ENCODE measurements around the gene ZCWPW1. TPM values are rescaled to one million over a fixed set of nuclear protein-coding genes. Genes with fewer than 3 reads are reported as not detected.

ZCWPW1 gene
- total RNA-seq, 1 donor from 2014 or later: 6.1 TPM

DNA sequence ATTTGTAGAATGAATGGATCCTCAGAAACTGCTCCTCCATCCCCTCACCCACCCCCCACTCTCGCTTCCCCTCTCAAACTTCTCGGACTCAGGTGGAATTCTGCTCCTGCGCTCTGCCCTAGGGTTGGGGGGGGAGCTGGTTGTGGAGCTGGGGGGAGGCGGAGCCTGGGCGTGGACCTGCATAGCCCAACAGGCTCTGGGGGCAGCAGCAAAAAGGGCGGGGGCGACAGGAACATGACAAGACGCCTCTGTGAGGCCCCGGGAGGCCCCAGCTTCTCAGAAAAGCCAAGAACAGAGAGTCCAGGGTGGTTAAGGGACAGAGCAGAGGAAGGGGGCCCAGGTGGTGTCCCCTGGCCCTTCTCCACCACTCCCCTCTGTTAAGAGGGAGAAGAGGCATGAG lies 47.0 kb upstream of the ZCWPW1 start:
- H3K4me3 Mint-ChIP-seq: peak overlapping the region; percentile 66
- TF ChIP-seq, protein P1, sequence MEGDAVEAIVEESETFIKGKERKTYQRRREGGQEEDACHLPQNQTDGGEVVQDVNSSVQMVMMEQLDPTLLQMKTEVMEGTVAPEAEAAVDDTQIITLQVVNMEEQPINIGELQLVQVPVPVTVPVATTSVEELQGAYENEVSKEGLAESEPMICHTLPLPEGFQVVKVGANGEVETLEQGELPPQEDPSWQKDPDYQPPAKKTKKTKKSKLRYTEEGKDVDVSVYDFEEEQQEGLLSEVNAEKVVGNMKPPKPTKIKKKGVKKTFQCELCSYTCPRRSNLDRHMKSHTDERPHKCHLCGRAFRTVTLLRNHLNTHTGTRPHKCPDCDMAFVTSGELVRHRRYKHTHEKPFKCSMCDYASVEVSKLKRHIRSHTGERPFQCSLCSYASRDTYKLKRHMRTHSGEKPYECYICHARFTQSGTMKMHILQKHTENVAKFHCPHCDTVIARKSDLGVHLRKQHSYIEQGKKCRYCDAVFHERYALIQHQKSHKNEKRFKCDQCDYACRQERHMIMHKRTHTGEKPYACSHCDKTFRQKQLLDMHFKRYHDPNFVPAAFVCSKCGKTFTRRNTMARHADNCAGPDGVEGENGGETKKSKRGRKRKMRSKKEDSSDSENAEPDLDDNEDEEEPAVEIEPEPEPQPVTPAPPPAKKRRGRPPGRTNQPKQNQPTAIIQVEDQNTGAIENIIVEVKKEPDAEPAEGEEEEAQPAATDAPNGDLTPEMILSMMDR (IDR thresholded peaks at IDR 0.05; ENCODE audit: unreplicated experiment): no peak
- peaks cover 24% of the 10 kb centered on the region for H3K4me1 Mint-ChIP-seq
- no peaks in the 10 kb centered on the region for H3K27me3 Mint-ChIP-seq (ENCODE audit: low read depth)
- peak overlapping the region; percentile 90 for H3K27ac Mint-ChIP-seq
- DNase-seq (ENCODE audit: low spot score in 2 of 2, unreplicated experiment in 2 of 2): no peak
- peaks cover 9% of the 10 kb centered on the region for H3K36me3 Mint-ChIP-seq
- no peaks in the 10 kb centered on the region for H3K9me3 Mint-ChIP-seq

- Mint-ChIP-seq H3K27me3 (ENCODE audit: low read depth) (no peaks in the 10 kb centered on the region), H3K36me3 (peaks cover 9% of the 10 kb centered on the region), H3K4me1 (peaks cover 27% of the 10 kb centered on the region), H3K27ac (peak overlapping the region; percentile 56), H3K4me3 (no peak overlapping the region), H3K9me3 (no peaks in the 10 kb centered on the region)
- DNase-seq (ENCODE audit: low spot score in 2 of 2, unreplicated experiment in 2 of 2): no peak
- TF ChIP-seq, protein P1 (IDR thresholded peaks at IDR 0.05; ENCODE audit: unreplicated experiment): no peak
Measured at GRCh38 chr7:100472854-100473499, 44.5 kb upstream of the ZCWPW1 start.

GRCh38 chr7:100472121-100472851 lies 43.8 kb upstream of the ZCWPW1 start:
- TF ChIP-seq, protein P1 (IDR thresholded peaks at IDR 0.05; ENCODE audit: unreplicated experiment): no peak
- no peak for DNase-seq (ENCODE audit: low spot score in 2 of 2, unreplicated experiment in 2 of 2)
- H3K36me3 Mint-ChIP-seq: peaks cover 9% of the 10 kb centered on the region
- no peaks in the 10 kb centered on the region for H3K27me3 Mint-ChIP-seq (ENCODE audit: low read depth)
- peak overlapping the region; percentile 56 for H3K27ac Mint-ChIP-seq
- no peak overlapping the region for H3K4me3 Mint-ChIP-seq
- H3K9me3 Mint-ChIP-seq: no peaks in the 10 kb centered on the region
- H3K4me1 Mint-ChIP-seq: peaks cover 27% of the 10 kb centered on the region

GRCh38 chr7:100471021-100471420 lies 42.5 kb upstream of the ZCWPW1 start:
- H3K4me1 Mint-ChIP-seq: peaks cover 17% of the 10 kb centered on the region
- H3K27me3 Mint-ChIP-seq (ENCODE audit: low read depth): no peaks in the 10 kb centered on the region
- H3K4me3 Mint-ChIP-seq: no peak overlapping the region
- peaks cover 9% of the 10 kb centered on the region for H3K36me3 Mint-ChIP-seq
- TF ChIP-seq, protein P1 (IDR thresholded peaks at IDR 0.05; ENCODE audit: unreplicated experiment): no peak
- peak overlapping the region; percentile 75 for H3K27ac Mint-ChIP-seq
- no peak for DNase-seq (ENCODE audit: low spot score in 2 of 2, unreplicated experiment in 2 of 2)
- no peaks in the 10 kb centered on the region for H3K9me3 Mint-ChIP-seq

- Mint-ChIP-seq H3K4me1 (peaks cover 8% of the 10 kb centered on the region), H3K27me3 (ENCODE audit: low read depth) (no peaks in the 10 kb centered on the region), H3K36me3 (peaks cover 9% of the 10 kb centered on the region), H3K9me3 (no peaks in the 10 kb centered on the region), H3K4me3 (no peak overlapping the region), H3K27ac (peak overlapping the region; percentile 47)
- DNase-seq (ENCODE audit: low spot score in 2 of 2, unreplicated experiment in 2 of 2): peak; percentile 79 to 96
- TF ChIP-seq, protein P1 (IDR thresholded peaks at IDR 0.05; ENCODE audit: unreplicated experiment): peak; percentile 94
Measured at GRCh38 chr7:100469227-100470044, 40.9 kb upstream of the ZCWPW1 start.
